Measurements from ENCODE around the gene MUC21. TPM values are rescaled to one million over a fixed set of nuclear protein-coding genes. Genes with fewer than 3 reads are reported as not detected.

MUC21 gene
- not detected for total RNA-seq

DNA sequence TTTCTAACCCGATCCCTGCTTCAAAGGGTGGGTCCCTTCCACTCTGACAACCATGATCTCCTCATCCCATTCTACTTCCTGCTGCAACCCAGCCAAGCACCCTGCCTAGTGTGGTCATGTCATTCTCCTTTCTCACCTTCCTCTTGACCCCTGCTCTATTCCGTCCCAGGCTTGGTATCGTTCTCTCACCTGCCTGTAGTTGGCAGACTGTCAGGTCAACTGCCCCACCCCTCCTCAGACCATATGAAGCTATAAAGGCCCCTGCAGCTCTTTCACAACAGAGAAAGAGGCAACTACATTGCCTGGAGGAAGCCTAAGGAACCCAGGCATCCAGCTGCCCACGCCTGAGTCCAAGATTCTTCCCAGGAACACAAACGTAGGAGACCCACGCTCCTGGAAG lies at the start of gene MUC21:
Gene MUC21, plus strand, starts transcription at position 280 of the 400 bp plus-strand sequence. CDS start 241 bp downstream, outside the sequence.
- Mint-ChIP-seq H3K9me3 (ENCODE audit: low read depth) (no peaks in the 10 kb centered on the region), H3K4me1 (peaks cover 6% of the 10 kb centered on the region), H3K27ac (no peak within 1 kb of the TSS), H3K36me3 (ENCODE audit: low read depth) (no peaks in the 10 kb centered on the region), H3K27me3 (peaks cover 27% of the 10 kb centered on the region), H3K4me3 (no peak within 1 kb of the TSS)
- ChIA-PET POLR2A (no interaction called here), CTCF (no interaction called here)
- ATAC-seq = no peak
- intact Hi-C loops (cut with DNase I, micrococcal nuclease) = no loop called here
- DNase-seq = no peak

- CTCF ChIA-PET = interaction anchor here (0.6 to 1.5 kb wide), 3 partner anchors 19 to 152 kb away, joined by 3 to 5 read pairs (median 4); no protein-coding TSS in a partner anchor
- Mint-ChIP-seq H3K27ac (no peak overlapping the region), H3K9me3 (ENCODE audit: low read depth) (no peaks in the 10 kb centered on the region), H3K4me3 (no peak overlapping the region), H3K36me3 (ENCODE audit: low read depth) (no peaks in the 10 kb centered on the region), H3K27me3 (no peaks in the 10 kb centered on the region), H3K4me1 (no peaks in the 10 kb centered on the region)
- no peak for DNase-seq
- intact Hi-C loops (cut with DNase I, micrococcal nuclease) = no loop called here
- no peak for ATAC-seq
- POLR2A ChIA-PET = no interaction called here
These were observed 48.5 kb upstream of the MUC21 start for GRCh38 chr6:30935018-30935417.

- Mint-ChIP-seq H3K4me3 (no peak overlapping the region), H3K4me1 (no peaks in the 10 kb centered on the region), H3K9me3 (ENCODE audit: low read depth) (no peaks in the 10 kb centered on the region), H3K36me3 (ENCODE audit: low read depth) (no peaks in the 10 kb centered on the region), H3K27ac (no peak overlapping the region), H3K27me3 (peaks cover 9% of the 10 kb centered on the region)
- intact Hi-C loops (cut with DNase I, micrococcal nuclease) = no loop called here
- CTCF ChIA-PET = interaction anchor here (0.6 kb wide), 1 partner anchor 22 kb away, joined by 3 read pairs; no protein-coding TSS in a partner anchor
- ATAC-seq (no peak), DNase-seq (no peak)
- POLR2A ChIA-PET = no interaction called here
These were observed 46.3 kb upstream of the MUC21 start for GRCh38 chr6:30937265-30937664.

GRCh38 chr6:30938730-30939129 lies 44.8 kb upstream of the MUC21 start:
- CTCF ChIA-PET = no interaction called here
- DNase-seq = no peak
- no peaks in the 10 kb centered on the region for H3K36me3 Mint-ChIP-seq (ENCODE audit: low read depth)
- ATAC-seq = no peak
- POLR2A ChIA-PET = no interaction called here
- peaks cover 19% of the 10 kb centered on the region for H3K27me3 Mint-ChIP-seq
- H3K9me3 Mint-ChIP-seq (ENCODE audit: low read depth) = no peaks in the 10 kb centered on the region
- no peak overlapping the region for H3K27ac Mint-ChIP-seq
- intact Hi-C loops (cut with DNase I, micrococcal nuclease) = no loop called here
- no peak overlapping the region for H3K4me3 Mint-ChIP-seq
- H3K4me1 Mint-ChIP-seq = no peaks in the 10 kb centered on the region

DNA sequence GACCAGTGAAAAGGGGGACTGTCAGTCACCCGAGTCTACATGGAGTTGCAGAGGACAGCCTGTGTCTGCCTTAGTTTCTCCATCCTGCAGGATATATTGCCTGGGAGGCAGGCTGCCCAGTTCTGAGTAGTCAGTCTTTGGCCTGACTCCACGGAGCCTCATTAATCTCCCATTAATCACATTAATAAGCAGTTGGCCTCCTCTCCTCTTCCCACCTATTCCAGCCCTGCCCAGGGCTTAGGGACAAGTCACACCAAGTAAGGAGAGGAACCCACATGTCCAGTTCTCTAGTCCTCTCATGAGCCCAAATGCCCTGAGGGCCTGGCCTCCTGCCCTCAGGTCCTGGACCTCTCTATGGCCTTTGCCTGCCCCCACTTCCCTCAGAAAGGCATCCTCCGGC lies 44.0 kb upstream of the MUC21 start:
- intact Hi-C loops (cut with DNase I, micrococcal nuclease) = no loop called here
- DNase-seq (no peak), ATAC-seq (no peak)
- Mint-ChIP-seq H3K9me3 (ENCODE audit: low read depth) (no peaks in the 10 kb centered on the region), H3K27me3 (peaks cover 19% of the 10 kb centered on the region), H3K36me3 (ENCODE audit: low read depth) (no peaks in the 10 kb centered on the region), H3K4me1 (no peaks in the 10 kb centered on the region), H3K27ac (no peak overlapping the region), H3K4me3 (no peak overlapping the region)
- CTCF ChIA-PET = interaction anchor here (1.5 kb wide), 1 partner anchor 9 kb away, joined by 3 read pairs; no protein-coding TSS in a partner anchor
- POLR2A ChIA-PET = no interaction called here

DNA sequence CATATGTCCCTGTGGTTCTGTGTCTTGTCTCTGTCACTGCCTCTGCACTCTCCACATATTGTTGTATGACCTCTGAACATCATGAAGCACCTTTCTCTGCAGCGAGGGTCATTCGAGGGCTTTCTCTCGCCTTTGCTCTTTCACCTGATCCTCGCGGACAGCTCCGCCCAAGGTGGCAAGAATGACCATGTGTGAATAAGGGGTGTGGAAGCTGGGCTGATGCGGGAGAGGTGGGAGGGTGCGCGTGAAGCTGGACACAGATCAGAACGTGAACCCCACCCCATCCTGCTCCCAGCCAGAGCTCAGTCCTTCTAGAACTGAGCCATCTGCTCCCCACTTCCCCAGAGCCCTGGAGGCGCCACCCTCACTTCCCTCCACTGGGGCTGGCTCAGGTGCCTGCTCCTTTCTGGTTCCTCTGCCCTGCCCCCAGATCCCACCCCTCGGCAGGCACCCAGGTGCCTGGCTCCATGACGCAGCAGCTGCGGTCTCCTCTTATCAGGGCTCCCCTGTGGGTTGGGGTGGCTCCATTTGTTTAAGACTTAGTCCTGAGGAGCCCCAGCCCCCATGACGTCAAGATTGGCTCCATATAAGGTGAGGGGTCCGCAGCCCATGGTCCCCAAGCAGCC lies 43.0 kb upstream of the MUC21 start, which contains the start of gene MUCL3:
Gene MUCL3, plus strand, starts transcription at position 613 of the 626 bp plus-strand sequence. CDS start 27 bp downstream, outside the sequence.
- no peaks in the 10 kb centered on the region for H3K9me3 Mint-ChIP-seq (ENCODE audit: low read depth)
- H3K4me1 Mint-ChIP-seq = no peaks in the 10 kb centered on the region
- DNase-seq = no peak
- intact Hi-C loops (cut with DNase I, micrococcal nuclease) = no loop called here
- H3K36me3 Mint-ChIP-seq (ENCODE audit: low read depth) = no peaks in the 10 kb centered on the region
- H3K27ac Mint-ChIP-seq = no peak within 1 kb of the TSS
- no peak for ATAC-seq
- H3K4me3 Mint-ChIP-seq = no peak within 1 kb of the TSS
- ChIA-PET CTCF (interaction anchor here (1.5 kb wide), 1 partner anchor 8 kb away, joined by 3 read pairs; no protein-coding TSS in a partner anchor), POLR2A (no interaction called here)
- peaks cover 24% of the 10 kb centered on the region for H3K27me3 Mint-ChIP-seq

DNA sequence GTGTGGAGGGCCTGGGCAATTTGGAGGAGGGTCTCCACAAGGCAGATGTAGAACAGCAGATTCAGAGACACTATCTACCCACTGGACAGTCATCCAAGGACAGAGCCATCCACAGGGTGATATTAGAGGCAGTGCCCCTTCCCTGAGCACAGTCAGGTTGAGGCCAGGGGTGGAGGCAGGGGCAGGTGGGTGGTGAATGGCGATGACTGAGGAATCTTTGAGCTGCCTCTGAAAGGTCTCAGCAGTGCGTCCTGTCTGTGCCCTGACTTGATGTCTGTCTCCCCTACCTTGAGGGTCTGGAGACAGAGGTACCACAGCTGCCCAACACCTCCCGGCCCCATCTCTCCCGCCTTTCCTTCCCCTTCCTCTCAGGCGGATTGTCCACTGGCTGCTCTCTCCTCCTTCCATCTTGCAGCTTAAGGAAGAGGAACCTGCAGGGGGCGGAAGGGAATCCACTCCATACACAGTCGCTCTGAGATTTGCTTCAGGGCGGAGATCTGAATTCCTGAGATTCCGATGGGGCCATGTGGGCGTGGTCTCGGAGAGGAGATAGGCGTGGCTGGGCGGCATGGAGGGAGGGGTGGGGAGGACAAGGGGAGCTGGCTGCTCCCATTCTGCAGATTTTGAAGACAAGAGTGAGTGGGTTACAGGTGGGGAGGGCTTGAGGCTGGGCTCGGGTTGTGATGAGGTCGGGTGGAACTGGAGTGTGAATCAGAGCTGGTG lies 41.0 kb upstream of the MUC21 start:
- DNase-seq = peak; percentile 29
- H3K9me3 Mint-ChIP-seq (ENCODE audit: low read depth) = no peaks in the 10 kb centered on the region
- H3K4me1 Mint-ChIP-seq = no peaks in the 10 kb centered on the region
- H3K27ac Mint-ChIP-seq = no peak overlapping the region
- no peaks in the 10 kb centered on the region for H3K36me3 Mint-ChIP-seq (ENCODE audit: low read depth)
- CTCF ChIA-PET = interaction anchor here (0.6 to 1.9 kb wide), 3 partner anchors 27 to 137 kb away, joined by 3 to 5 read pairs (median 3); no protein-coding TSS in a partner anchor
- H3K27me3 Mint-ChIP-seq = peaks cover 26% of the 10 kb centered on the region
- intact Hi-C loops (cut with DNase I, micrococcal nuclease) = no loop called here
- ATAC-seq = no peak
- POLR2A ChIA-PET = no interaction called here
- H3K4me3 Mint-ChIP-seq = no peak overlapping the region

GRCh38 chr6:30944051-30944450 lies 39.5 kb upstream of the MUC21 start:
- DNase-seq (no peak), ATAC-seq (no peak)
- Mint-ChIP-seq H3K27me3 (peaks cover 39% of the 10 kb centered on the region), H3K9me3 (ENCODE audit: low read depth) (no peaks in the 10 kb centered on the region), H3K4me1 (no peaks in the 10 kb centered on the region), H3K27ac (no peak overlapping the region), H3K4me3 (no peak overlapping the region), H3K36me3 (ENCODE audit: low read depth) (no peaks in the 10 kb centered on the region)
- intact Hi-C loops (cut with DNase I, micrococcal nuclease) = no loop called here
- CTCF ChIA-PET = interaction anchor here (0.6 to 0.9 kb wide), 2 partner anchors 29 to 128 kb away, joined by 3 read pairs; no protein-coding TSS in a partner anchor
- POLR2A ChIA-PET = no interaction called here

DNA sequence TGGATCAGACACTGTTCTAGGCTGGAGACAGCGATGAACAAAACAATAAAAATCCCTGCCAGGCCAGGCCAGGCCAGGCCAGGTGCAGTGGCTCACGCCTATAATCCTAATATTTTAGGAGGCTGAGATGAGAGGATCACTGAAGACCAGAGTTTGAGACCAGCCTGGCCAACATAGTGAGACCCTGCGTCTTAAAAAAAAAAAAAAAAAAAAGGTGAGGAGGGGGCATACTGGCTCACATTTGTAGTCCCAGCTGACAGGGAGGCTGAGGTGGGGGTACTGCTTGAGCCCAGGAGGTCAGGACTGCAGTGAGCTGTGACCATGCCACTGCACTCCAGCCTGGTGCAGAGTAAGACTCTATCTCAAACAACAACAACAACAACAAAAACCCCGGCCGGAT lies 38.2 kb upstream of the MUC21 start:
- DNase-seq = no peak
- H3K4me3 Mint-ChIP-seq = no peak overlapping the region
- no peaks in the 10 kb centered on the region for H3K4me1 Mint-ChIP-seq
- ChIA-PET POLR2A (no interaction called here), CTCF (interaction anchor here (0.9 kb wide), 1 partner anchor 30 kb away, joined by 3 read pairs; no protein-coding TSS in a partner anchor)
- H3K9me3 Mint-ChIP-seq (ENCODE audit: low read depth) = no peaks in the 10 kb centered on the region
- no peak for ATAC-seq
- intact Hi-C loops (cut with DNase I, micrococcal nuclease) = no loop called here
- no peaks in the 10 kb centered on the region for H3K36me3 Mint-ChIP-seq (ENCODE audit: low read depth)
- H3K27me3 Mint-ChIP-seq = peaks cover 48% of the 10 kb centered on the region
- H3K27ac Mint-ChIP-seq = no peak overlapping the region

DNA sequence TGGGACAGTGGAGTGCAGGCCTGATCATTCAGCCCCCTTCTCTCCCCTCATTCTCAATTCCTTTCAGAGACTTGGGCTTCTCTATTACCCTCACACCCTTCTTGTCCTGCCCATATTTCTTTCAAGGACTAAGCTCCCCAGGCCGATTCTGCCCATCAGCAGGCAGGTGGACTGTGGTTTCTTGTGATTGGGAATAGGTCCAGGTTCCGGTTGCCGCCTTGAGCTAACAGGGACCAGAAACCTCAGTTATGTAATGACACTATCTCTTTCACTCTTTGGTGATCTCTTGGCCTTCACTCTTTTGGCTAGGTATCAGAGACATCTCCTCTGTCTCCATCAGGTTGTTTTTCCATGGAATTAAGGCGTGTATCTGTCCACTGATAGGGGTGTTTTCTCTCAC lies 36.3 kb upstream of the MUC21 start:
- H3K4me3 Mint-ChIP-seq = no peak overlapping the region
- ChIA-PET CTCF (interaction anchor here (1.0 to 2.4 kb wide), 2 partner anchors 140 to 143 kb away, joined by 3 to 6 read pairs; no protein-coding TSS in a partner anchor), POLR2A (no interaction called here)
- no peaks in the 10 kb centered on the region for H3K36me3 Mint-ChIP-seq (ENCODE audit: low read depth)
- H3K4me1 Mint-ChIP-seq = no peaks in the 10 kb centered on the region
- H3K9me3 Mint-ChIP-seq (ENCODE audit: low read depth) = no peaks in the 10 kb centered on the region
- intact Hi-C loops (cut with DNase I, micrococcal nuclease) = no loop called here
- H3K27ac Mint-ChIP-seq = no peak overlapping the region
- DNase-seq = no peak
- ATAC-seq = no peak
- H3K27me3 Mint-ChIP-seq = peaks cover 47% of the 10 kb centered on the region

- H3K4me3 Mint-ChIP-seq = no peak overlapping the region
- intact Hi-C loops (cut with DNase I, micrococcal nuclease) = no loop called here
- POLR2A ChIA-PET = no interaction called here
- no peak for DNase-seq
- no peaks in the 10 kb centered on the region for H3K9me3 Mint-ChIP-seq (ENCODE audit: low read depth)
- H3K27ac Mint-ChIP-seq = no peak overlapping the region
- H3K27me3 Mint-ChIP-seq = peaks cover 46% of the 10 kb centered on the region
- H3K4me1 Mint-ChIP-seq = no peaks in the 10 kb centered on the region
- H3K36me3 Mint-ChIP-seq (ENCODE audit: low read depth) = no peaks in the 10 kb centered on the region
- ATAC-seq = no peak
- CTCF ChIA-PET = interaction anchor here (0.7 to 1.5 kb wide), 3 partner anchors 9 to 277 kb away, joined by 3 to 4 read pairs (median 3); partner anchors contain the start of gene MUCL3
These were observed 34.7 kb upstream of the MUC21 start for GRCh38 chr6:30948811-30949210.
